Posterior vena cava (tissue), 2 donors: ENCODE measurements around the gene ZNF558. TPM values are rescaled to one million over a fixed set of nuclear protein-coding genes. Genes with fewer than 3 reads are reported as not detected.
"Not testable (repeated sequence)": the region's sequence is repeated elsewhere in the genome, so short reads cannot be mapped to it uniquely, and the experiment has no call there.

ENCODE experiments used
- DNase-seq: peaks from one replicate; pipeline ENCODE4 v3.0.0-alpha.2; 2020; ENCODE audit warnings: low spot score
- intact Hi-C, 2 donors: fragments of 100-400 bp; cut with DNase I; formaldehyde crosslinking; loops; one replicate each; pipeline versions ENCODE4 v1.14.1 to v1.14.2; 2022 to 2023
- total RNA-seq, 2 donors: library from RNA; stranded (reverse); fragmentation: NEBNext Ultra II Directional; extraction: Animal tissue kit (Norgen Biotek cat#: 25700); gene quantifications; one replicate each; pipeline ENCODE4 v1.2.1, GENCODE V29; 2021
- donor health status: DM: yes; HTN: yes; CAD: no.
- donor health status: DM: yes; HTN: yes; CAD: no.

The ZNF558 gene
- total RNA-seq, 2 donors from 2014 or later: 20.1 to 23.5 TPM

DNA sequence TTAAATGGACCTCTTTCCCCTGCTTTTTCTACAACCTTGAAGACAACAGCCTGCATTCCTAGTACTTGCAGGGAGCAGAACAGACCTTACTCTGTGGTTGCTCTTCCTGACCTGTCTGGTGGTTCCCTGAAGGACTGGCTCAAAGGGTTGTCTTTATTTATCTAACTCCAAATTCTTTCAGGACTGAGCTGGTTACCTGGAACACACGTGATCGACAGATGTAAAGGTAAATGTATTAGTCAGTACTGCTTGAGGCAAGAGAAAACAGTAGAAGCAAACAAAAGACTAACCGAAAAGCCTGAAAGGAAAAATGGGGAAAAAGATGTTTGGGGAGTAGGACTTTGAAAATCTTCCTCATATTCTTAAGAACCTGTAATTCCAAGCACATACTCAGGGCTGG is 17.9 kb downstream of the ZNF558 start:
- no peak for DNase-seq
- intact Hi-C loops: no loop called here

GRCh38 chr19:8811315-8812172 is 20.6 kb downstream of the ZNF558 start:
- no peak for DNase-seq
- intact Hi-C loops: no loop called here

DNA sequence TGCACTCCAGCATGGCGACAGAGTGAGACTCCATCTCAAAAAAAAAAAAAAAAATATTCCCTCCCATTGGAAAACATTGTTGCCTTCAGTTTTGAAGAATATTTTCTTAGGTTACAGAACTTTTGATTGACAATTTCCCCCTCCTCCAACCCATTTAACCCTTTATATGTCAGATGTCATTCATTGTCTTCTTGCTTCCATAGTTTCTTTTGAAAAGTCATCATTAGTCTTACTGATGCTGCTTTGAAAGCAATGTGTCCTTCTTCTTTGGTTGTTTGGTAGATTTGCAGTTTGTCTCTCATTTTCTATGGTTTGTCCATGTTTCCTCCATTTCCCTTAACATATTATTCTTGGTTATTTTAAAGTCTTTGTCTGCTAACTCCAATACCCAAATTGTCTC is 25.4 kb downstream of the ZNF558 start:
- DNase-seq: no peak

GRCh38 chr19:8794823-8795222 is 37.3 kb downstream of the ZNF558 start:
- intact Hi-C loops: no loop called here
- DNase-seq: no peak

More for the DNA sequence above, 25.4 kb downstream of the ZNF558 start:
- intact Hi-C loops: no loop called here

GRCh38 chr19:8773587-8773986 is 58.5 kb downstream of the ZNF558 start:
- DNase-seq, intact Hi-C loops: not testable (repeated sequence)

- intact Hi-C loops, DNase-seq: not testable (repeated sequence)
These were observed 62.8 kb downstream of the ZNF558 start for GRCh38 chr19:8769265-8769664.

GRCh38 chr19:8767257-8767656 is 64.8 kb downstream of the ZNF558 start:
- DNase-seq, intact Hi-C loops: not testable (repeated sequence)

Other genes starting within 250 kb of the ZNF558 start
- 10 to 100 TPM; 27.2 to 43.3 TPM for gene ADAMTS10, start 221.6 kb downstream of the ZNF558 start, total RNA-seq
- gene NFILZ, start 201.7 kb downstream of the ZNF558 start, total RNA-seq: not detected
- not detected for gene ACTL9, start 133.5 kb downstream of the ZNF558 start, total RNA-seq
- gene OR2Z1, start 110.7 kb downstream of the ZNF558 start, total RNA-seq: not detected
- gene MBD3L1, start 73 bp upstream of the ZNF558 start, total RNA-seq: not detected
- under 1 TPM; under 0.01 to 0.10 TPM for gene MUC16, start 178.1 kb upstream of the ZNF558 start, total RNA-seq